SW480 (cell line): ENCODE results near the gene SLC25A21.

ENCODE experiments used
- DNase-seq: peaks from one replicate; pipeline ENCODE4 v3.0.0-alpha.2; 2016; ENCODE audit warnings: low spot score

The SLC25A21 gene

DNA sequence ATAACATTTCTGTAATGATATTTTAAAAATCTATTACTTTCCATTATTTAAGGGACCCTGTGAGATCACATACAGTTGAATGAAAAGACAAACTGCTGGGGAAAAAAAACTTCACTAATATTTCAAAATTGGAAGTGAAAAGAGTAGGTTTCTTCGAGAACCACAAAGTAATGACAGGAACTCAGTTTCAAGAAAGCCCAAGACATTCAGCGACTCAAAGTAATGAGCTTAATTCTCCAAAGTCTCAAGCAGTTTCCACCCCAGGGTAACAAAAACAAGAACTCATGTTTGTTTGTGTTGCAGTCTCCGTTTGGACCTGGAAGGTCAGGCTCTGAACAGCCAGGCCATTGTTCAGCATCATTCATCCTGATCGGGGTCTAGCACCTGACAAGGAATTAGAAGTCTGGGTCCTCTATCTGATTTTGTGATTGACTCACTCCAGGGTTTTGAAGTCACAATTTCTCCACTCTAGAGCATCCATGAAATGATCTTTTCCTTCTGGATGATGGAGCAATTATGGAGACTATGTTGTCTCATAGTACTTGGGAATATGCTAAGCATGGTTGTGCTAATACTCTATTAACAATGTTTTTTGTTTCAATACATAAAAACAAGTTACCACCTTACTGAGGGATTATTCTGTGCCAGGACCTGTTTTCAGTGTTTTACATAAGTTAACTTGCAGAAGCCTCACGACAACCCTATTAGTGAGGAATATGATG, 126.9 kb downstream of the SLC25A21 start:
- DNase-seq: no peak

DNA sequence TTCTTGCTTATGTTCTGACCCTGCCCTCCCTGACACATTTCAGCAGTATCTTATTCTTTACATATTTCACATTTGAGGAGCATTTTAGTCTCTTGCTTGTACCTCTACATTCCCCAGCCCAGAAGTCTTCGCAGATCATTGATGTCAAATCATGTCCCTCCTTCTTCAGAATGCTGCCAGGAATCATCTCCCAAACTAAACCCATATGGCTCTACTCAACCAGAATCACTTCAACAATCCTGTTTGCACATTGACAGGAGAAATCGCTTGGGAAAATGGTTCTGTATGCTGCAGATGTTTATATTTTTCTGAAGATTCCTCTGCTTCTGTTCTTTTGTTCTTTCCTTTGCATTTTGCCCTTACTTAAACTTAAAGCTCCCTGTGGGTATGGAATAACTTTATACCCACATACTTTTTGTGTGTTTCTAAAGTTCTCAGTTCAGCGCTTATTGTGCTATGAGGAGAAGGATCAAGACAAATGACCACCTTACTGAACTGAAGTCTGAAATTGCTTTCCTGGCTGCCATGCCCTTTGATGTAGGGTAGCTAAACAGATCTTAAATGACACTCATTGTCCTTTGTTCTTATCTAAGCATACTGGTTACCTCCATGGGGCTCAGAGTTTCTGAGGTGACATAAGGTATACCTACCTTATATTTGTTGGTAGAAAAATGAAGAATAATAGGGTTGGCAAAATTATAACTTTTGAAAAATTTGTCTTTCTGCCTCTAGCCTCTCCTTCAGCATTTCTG, 134.6 kb downstream of the SLC25A21 start:
- DNase-seq: no peak

DNA sequence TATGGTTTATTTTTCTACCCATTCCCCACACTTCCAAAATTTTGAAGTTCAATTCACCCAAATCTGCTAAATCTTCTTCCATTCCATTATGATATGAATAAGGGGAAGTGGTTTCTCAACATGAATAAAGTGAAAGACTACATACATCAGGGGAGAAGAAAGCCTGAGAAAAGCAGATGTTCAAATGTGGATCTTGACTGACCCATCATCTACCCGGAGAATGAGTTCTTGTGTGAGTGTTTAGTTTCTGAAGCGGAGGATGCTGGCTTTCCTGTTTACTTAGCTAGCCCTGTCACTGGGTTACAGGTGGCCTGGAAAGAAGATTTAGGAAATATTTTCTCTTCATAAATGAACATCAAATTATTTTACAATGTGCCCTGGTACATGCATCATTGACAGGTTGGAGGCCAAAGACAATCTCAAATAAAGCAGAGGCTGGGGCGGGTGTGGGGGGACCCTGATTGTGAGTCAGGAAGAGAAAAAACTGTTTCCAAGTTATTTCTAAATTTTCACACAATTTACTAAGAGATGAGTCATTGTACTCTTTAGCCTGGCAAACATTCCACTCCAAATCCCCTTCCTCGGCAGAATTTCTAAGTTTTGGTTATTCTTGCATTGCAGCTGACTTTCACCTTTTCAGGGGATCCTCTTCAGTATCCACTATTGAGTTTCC, 135.6 kb downstream of the SLC25A21 start:
- no peak for DNase-seq

GRCh38 chr14:37035401-37035800, 137.0 kb downstream of the SLC25A21 start:
- no peak for DNase-seq

DNA sequence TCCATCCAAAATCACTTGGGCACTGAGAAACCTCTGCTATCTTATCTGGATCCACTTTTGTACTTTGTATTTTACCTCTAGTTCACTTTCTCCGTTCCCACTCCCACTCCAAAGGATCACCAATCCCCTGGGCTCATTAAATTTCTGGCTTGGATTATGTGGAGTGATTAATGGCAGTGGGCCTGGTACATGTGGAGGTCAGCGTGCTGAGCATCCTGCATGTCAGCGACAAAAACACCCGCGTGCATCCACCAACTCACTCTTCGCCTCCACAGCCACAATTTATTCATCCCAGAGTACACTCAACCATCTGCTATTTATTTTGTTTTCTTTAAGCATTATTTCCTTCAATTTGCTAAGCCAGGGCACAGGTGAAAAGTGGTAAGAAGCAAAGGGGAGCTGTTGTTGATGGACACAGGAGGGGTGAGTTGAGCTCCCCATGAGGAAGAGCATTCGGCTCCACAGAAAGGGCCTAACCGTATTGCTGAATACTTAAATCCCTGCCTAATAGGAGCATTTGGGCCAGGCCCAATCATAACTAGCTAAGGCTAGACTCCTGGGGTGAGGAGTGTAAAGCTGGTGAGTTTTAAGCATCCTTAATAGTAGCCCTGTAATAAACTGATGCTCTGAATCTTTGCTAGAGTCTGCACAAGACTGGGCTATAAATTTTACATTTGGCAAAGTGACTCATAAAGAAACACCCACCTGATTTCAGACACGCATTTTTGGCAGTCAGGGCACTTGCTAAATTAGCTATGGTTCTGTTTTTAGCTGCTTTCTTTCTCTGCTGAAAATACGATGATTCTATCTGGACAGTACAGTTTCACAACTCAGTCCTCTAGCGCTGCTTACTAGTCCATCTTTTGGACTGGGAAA, 137.8 kb downstream of the SLC25A21 start:
- no peak for DNase-seq

- DNase-seq: no peak
These were observed 139.5 kb downstream of the SLC25A21 start for GRCh38 chr14:37032863-37033262.

- DNase-seq: no peak
These were observed 145.1 kb downstream of the SLC25A21 start for GRCh38 chr14:37027188-37027824.

GRCh38 chr14:37023875-37024565, 148.4 kb downstream of the SLC25A21 start:
- DNase-seq: no peak

- no peak for DNase-seq
These were observed 151.0 kb downstream of the SLC25A21 start for GRCh38 chr14:37021390-37021789.

GRCh38 chr14:37019488-37019887, 152.9 kb downstream of the SLC25A21 start:
- no peak for DNase-seq

GRCh38 chr14:37018571-37019240, 153.7 kb downstream of the SLC25A21 start:
- DNase-seq: no peak

DNA sequence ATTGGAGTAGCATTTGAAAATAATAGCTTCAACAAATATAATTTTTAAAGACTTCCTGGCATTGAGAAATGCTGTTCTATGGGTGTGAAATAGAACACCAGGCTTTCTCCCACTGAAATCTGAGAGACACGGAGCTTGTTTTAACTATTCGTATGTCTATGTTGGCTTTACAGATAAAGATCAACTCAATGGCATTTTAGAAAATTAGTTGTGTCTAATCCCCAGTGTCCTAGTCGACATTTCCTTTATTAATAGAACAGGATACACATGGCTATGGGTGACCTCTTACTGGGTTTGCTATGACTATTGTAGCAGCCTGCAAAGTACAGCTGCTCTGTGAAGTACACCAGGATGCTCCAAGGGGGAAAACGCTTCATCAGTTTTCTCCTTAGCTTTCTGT, 159.3 kb downstream of the SLC25A21 start:
- no peak for DNase-seq

GRCh38 chr14:36998686-36999085, 173.7 kb downstream of the SLC25A21 start:
- DNase-seq: no peak

DNA sequence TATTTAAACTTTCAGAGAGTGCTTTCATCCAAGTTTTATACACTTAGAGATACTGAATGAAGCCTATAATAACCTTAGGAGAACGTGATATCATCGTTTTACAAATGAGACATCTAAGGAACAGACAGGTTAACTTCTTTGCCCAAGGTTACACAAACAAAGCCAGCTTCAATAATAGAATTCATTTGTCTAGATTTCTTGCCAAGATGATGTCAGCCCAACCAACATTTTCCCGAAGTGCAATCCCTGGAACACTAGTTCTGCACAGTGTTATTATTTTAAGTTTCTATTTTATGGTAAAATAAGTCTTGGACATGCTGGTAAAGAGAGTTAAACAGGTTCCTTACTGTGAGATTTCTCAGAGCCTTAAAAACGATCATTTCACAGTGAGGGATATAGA, 174.6 kb downstream of the SLC25A21 start:
- no peak for DNase-seq

DNA sequence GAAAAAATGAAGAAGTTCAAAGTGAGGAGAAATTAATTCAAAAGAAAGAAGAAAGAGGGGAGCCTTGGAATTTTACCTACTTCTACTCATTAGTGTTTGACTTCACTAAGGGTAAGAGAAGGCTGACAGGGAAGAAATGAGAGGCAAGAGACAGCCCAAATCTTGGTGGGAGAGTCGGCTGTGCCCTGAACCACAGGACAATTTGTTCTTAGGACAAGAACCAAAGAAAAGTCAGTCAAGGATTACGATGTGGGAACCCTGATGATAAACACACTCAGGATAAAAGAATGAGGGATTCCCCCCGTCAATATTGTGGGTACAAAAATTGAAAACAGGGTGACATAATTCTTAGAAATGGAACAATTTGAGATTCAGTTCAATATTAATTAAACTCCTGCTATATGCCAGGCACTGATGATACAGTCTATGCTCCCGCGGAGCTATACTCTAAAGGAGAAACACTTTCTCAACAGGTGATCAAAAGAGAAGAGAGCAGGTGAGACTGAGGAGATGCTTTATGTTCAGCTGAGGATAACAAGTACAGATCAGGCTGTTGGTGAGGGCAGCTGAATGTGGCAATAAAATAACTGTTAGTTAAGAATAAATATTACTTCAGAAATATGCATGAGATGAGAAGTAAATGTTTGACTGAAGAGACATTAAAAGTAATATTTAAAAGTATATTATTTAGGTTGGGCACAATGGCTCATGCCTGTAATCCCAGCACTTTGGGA, 175.4 kb downstream of the SLC25A21 start:
- DNase-seq: no peak

GRCh38 chr14:36996133-36996856, 176.1 kb downstream of the SLC25A21 start:
- DNase-seq: no peak

- DNase-seq: no peak
These were observed 182.6 kb downstream of the SLC25A21 start for GRCh38 chr14:36989806-36990205.

DNA sequence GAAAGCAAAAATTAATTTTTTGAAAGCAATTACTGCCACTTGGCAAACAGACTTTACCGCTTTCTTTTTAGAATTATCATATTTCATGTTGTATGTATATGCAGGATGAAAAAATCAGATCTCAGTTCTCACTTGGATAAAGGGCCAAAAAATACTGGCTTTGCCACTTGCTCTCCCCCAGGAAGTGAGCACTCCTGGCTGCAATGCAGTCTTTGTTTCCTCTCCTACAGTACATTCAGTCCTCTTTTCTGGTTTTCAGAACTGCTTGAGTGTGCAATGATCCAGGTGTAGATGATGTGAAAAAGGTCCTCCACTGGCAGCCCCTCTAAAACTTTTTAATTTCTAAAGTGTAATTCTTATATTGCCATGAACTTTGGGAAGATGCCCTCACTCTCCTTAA, 183.4 kb downstream of the SLC25A21 start:
- no peak for DNase-seq

- DNase-seq: no peak
These were observed 183.8 kb downstream of the SLC25A21 start for GRCh38 chr14:36988568-36988967.
